GM12864 (cell line): ENCODE results near the gene LRRC72.

Experiments
- DNase-seq: peaks from one replicate; pipeline ENCODE4 v3.0.0-alpha.2; 2011; ENCODE audit warnings: low read depth
- H3K4me3 ChIP-seq: 2 replicates; pipeline ENCODE4 v1.5.1; 2011; ENCODE audit warnings: mild to moderate bottlenecking, low read depth, low read length, control low read depth
- TF ChIP-seq, protein P1 (sequence below): IDR thresholded peaks from 2 replicates; pipeline ENCODE4 v1.5.1; 2011; ENCODE audit warnings: low read depth, mild to moderate bottlenecking, moderate library complexity, low read length, control low read depth, inconsistent platforms; ENCODE audit errors: missing control alignments

The LRRC72 gene

DNA sequence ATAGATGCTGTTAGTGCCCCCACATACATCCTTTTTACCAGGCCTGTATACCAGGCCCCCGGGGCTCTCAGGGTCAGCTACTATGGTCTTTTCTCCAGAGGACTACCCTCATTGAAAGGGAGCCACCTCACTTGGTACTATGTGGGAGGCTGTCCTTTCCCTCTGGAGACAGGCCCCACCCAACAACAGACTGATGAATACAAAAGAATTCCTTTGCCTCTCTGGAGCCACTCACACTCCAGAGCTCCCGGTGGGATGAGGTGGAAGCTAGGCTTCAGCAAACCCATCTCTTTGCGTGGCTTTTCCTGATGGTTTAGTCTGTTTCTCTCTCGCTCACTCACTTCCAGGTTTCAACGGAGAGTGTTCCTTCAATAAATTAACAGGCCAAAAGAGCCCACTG lies 88.6 kb downstream of the LRRC72 start:
- TF ChIP-seq, protein P1, sequence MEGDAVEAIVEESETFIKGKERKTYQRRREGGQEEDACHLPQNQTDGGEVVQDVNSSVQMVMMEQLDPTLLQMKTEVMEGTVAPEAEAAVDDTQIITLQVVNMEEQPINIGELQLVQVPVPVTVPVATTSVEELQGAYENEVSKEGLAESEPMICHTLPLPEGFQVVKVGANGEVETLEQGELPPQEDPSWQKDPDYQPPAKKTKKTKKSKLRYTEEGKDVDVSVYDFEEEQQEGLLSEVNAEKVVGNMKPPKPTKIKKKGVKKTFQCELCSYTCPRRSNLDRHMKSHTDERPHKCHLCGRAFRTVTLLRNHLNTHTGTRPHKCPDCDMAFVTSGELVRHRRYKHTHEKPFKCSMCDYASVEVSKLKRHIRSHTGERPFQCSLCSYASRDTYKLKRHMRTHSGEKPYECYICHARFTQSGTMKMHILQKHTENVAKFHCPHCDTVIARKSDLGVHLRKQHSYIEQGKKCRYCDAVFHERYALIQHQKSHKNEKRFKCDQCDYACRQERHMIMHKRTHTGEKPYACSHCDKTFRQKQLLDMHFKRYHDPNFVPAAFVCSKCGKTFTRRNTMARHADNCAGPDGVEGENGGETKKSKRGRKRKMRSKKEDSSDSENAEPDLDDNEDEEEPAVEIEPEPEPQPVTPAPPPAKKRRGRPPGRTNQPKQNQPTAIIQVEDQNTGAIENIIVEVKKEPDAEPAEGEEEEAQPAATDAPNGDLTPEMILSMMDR, result no peak
- no peak overlapping the region for H3K4me3 ChIP-seq
- DNase-seq, result no peak

DNA sequence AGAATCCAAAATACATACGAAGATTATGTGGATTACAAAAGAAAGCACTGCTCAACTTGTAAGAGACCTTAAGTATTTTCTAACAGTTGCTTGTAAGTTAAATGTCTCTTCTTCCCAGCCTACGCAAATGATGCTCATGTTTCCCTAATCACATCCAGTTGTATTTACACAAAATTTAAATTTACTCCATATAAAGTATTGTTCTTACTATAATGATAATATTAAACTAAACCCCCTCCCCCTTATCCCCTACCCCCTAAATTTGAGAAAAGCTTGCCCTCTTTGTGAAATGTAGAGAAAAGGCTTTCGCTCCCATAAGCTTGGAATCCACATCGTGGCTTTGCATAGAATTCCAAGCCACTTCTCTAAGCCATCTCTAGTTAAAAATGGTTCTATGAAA lies 89.5 kb downstream of the LRRC72 start:
- H3K4me3 ChIP-seq, result no peak overlapping the region
- TF ChIP-seq, protein P1, result no peak
- DNase-seq, result no peak

DNA sequence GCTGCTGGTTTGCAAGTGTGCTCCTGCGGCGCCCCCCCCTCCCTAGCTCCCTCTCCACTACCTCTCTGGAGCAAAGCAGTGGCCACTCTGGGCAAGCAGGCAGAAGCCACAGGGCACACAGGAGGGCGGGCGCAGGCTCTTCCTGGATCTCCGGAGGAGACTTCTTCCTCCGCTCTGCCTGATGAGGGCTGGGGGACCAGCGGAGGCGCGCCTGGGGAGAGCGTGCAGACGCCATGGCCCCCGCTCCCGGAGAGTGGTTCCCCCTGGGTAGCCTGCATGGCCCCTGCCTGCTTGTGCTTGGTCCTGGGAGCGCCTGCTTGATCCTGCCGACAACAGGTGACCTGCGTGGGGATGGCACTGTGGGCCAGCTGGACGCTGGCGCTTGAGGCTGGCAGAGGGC lies 89.9 kb downstream of the LRRC72 start:
- DNase-seq, result no peak
- no peak overlapping the region for H3K4me3 ChIP-seq
- TF ChIP-seq, protein P1, result no peak

DNA sequence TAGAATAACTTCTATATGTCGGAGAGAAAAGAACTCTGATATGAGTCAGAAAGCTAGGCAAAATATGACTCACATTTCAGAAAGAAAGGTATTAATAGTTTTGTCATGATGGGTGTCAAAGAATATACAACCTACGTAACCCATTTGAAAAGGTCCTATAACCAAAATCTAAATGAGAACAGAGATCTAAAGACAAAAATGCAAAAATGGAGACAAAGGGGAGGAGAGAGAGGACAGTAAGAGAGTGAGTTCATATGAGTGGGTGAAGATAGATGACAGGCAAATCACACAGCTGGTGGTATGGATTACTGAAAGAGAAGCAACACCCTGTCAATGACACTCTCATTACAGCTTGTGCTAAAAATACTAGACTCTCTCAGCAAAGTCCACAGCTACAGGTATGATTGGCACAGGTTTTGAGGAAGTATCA lies 93.4 kb downstream of the LRRC72 start:
- TF ChIP-seq, protein P1, result no peak
- DNase-seq, result no peak
- no peak overlapping the region for H3K4me3 ChIP-seq

DNA sequence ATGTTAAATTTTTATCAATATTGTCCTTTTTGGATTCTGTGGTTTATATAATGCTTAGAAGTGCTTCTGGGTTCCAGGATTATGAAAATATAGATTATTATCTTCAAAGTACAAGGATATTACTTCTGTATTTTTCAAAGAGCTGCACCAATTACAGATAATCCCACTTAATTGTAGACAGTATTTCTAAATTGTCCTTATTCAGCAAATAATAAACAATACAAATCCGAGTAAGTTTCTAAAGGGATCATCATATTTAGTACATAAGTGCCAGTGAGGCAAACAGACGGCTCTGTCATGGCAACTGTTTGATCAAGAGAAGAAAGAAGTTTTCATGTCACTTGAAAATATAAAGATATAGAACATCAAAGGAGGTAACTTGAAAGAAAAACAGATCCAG lies 99.8 kb downstream of the LRRC72 start:
- DNase-seq, result no peak
- TF ChIP-seq, protein P1, result no peak

DNA sequence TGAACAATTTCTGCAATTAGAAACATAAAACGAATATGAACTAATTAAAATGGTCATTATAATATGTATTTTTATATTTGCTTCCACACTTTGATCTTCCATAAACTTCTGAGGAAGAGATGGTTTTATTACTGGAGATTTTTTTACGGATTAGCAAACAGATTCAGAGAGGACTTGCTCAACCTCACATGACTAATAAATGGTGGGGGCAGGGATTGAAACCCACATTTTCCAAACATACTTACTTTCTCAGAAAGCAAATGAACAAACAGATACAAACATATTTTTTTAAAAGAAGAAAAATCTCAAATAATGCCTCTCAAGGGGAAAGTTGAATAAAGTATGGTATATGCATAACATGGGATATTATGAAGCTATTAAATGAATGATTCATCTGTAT lies 100.6 kb downstream of the LRRC72 start:
- H3K4me3 ChIP-seq, result no peak overlapping the region
- TF ChIP-seq, protein P1, result no peak
- no peak for DNase-seq

More for the DNA sequence above, 99.8 kb downstream of the LRRC72 start:
- no peak overlapping the region for H3K4me3 ChIP-seq

DNA sequence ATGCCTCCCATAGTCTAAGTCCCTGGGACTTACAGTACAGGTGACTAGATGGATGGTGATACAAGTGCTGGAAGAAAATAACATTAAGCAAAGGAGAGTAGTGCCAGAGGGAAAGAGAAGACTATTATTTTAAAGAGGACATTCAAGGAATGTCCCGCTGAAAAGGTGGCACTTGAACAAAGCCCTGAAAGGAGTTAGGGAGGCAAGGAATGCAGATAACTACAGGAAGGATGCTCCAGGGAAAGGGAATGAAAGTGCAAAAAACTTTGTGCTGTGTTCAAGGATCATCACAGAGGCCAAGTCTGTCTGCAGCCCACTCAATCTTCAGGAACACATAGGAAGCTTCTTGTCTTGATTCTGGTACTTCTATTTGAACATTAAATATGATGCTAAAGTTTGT lies 104.0 kb downstream of the LRRC72 start:
- H3K4me3 ChIP-seq, result no peak overlapping the region
- TF ChIP-seq, protein P1, result no peak
- DNase-seq, result no peak
